Suprapubic skin (tissue), 3 donors: ENCODE data around the gene CCDC188.

Source experiments
- CTCF ChIP-seq, 2 donors: fragments of 200-600 bp in 1 of 2; fragments of 450-650 bp in 1 of 2; sonication (generic) in 1 of 2; IDR thresholded peaks; one replicate each; pipeline ENCODE4 v1.5.1; 2016 to 2019; ENCODE audit warnings: antibody characterized with exemption in 2 of 2, mild to moderate bottlenecking in 1 of 2, moderate library complexity in 1 of 2
- EP300 ChIP-seq: sonication (generic); formaldehyde crosslinking; IDR thresholded peaks from one replicate; pipeline ENCODE4 v1.6.1; 2017; ENCODE audit warnings: antibody characterized with exemption
- POLR2A ChIP-seq, 2 donors: fragments of 450-650 bp; IDR thresholded peaks; one replicate each; pipeline ENCODE4 v1.6.1; 2017; ENCODE audit warnings: antibody characterized with exemption in 2 of 2, mild to moderate bottlenecking in 2 of 2, moderate library complexity in 2 of 2

GRCh38 chr22:20131597-20131858, 19.3 kb downstream of the CCDC188 start, which contains the start of gene ZDHHC8:
- no peak for TF ChIP-seq CTCF (IDR thresholded peaks at IDR 0.05)
- TF ChIP-seq POLR2A (IDR thresholded peaks at IDR 0.05), result no peak
- TF ChIP-seq EP300, result no peak
